ENCODE results near the gene BTC.
A peak's percentile ranks its signal among the peaks of the same experiment; 100 is the strongest.
"Not testable (repeated sequence)": the region's sequence is repeated elsewhere in the genome, so short reads cannot be mapped to it uniquely, and the experiment has no call there.

Gene BTC, protein sequence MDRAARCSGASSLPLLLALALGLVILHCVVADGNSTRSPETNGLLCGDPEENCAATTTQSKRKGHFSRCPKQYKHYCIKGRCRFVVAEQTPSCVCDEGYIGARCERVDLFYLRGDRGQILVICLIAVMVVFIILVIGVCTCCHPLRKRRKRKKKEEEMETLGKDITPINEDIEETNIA
- long read RNA-seq, donor 1, partial matches to known transcripts, result 0 of 12 reads
- long read RNA-seq, donor 1, other reads (novel, unspliced or antisense), result 11 of 12 reads
- long read RNA-seq, donor 2, partial matches to known transcripts, result 0 of 1 reads
- long read RNA-seq, donor 2, other reads (novel, unspliced or antisense), result 0 of 1 reads
- long read RNA-seq, donor 3, partial matches to known transcripts, result 0 of 1 reads
- long read RNA-seq, donor 3, other reads (novel, unspliced or antisense), result 0 of 1 reads
- long read RNA-seq, donor 4, partial matches to known transcripts, result 0 of 6 reads
- long read RNA-seq, donor 4, other reads (novel, unspliced or antisense), result 6 of 6 reads
- long read RNA-seq, donor 5, partial matches to known transcripts, result 0 of 1 reads
- long read RNA-seq, donor 5, other reads (novel, unspliced or antisense), result 0 of 1 reads
- long read RNA-seq, donor 6, result 0 reads
- long read RNA-seq, donor 7, partial matches to known transcripts, result 0 of 3 reads
- long read RNA-seq, donor 7, other reads (novel, unspliced or antisense), result 0 of 3 reads
- long read RNA-seq, donor 8, partial matches to known transcripts, result 0 of 3 reads
- long read RNA-seq, donor 8, other reads (novel, unspliced or antisense), result 0 of 3 reads

DNA sequence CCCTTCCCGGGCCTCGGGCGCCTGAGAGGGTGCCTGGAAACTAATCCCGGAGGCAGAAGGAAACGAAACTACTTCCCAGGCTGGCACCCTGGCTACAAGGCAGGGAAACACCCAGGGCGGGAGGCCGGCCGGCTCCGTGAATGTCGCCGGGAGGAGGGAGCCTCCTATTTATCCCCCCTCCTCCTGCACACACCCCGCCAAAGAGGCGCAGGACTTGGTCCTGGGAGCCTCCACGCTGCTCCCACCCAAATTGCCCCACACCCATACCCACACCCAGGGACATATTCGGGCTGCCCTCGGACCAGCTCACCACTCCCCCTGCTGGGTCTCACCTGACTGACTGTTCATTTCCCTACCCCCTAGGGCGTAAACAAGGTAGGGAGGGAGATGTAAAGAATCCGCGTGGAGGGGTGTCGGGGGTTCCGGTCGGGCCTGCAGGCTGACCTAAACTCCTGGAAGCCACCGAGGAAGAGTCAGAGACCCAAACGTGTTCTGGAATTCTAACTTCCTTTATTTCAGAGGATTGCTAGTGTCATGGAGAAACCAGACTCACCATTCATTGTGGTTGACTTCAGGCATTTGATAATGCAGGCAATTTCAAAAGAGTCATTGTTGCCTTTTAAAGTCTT lies at the start of gene BTC:
TSS of gene BTC (minus strand) at position 142 of the 629 bp plus-strand sequence. CDS start 198 bp downstream, outside the sequence.
- peak; percentile 91 for DNase-seq

DNA sequence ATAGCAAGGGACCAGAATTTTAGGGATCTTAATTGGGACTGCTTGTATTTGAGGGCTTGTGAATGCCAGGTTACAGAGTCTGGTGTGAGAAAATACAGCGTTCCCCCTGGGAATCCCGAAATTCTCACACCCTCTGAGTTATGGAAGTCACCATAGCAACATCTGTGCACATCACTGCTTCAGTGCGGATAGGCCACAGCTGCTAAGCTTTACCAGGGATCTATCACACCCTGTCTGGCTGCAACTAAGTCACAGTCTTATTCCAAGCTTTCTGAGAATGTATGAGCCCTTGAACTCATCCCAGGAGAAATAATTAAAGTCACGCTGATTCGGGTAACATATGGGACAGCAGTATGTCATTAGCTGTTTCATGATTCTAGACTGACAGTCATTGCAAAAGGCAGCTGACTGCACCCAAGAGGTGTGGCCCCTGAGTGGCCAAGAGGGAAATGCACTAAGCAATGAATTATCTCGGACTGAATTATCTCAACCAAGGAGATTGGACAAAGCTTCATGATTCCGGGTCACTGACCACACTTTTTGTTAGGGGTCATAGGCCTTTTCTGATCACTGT lies 46.7 kb upstream of the BTC start:
- no peak for DNase-seq

DNA sequence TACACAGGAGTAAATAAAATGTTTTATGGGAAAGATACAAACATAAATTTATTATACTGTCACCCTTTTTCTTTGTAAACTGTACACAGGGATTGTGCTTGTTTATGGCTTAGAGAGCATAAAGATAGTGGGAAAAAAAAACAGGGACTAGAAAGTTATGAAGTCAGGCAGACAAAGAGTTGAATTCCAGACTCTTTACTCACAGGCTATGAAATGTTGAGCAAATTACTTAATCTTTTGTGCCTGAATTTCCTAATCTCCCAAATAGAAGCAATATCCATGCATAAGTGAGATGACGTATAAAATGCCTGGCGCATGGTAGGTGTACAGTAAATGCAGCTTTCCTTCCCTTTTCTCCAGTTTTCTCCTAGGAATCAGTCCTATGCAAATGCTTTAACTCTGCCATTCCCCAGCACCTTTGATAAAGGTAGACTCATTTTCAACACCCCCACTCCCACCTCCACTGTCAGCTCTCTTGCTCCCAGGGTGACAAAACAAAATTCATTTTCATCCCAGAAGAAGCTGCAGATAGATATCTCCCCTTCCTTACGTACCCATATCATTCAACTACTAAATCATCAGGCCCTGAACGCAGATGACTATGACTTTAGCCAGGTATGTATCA lies 44.5 kb upstream of the BTC start:
- no peak for DNase-seq

DNA sequence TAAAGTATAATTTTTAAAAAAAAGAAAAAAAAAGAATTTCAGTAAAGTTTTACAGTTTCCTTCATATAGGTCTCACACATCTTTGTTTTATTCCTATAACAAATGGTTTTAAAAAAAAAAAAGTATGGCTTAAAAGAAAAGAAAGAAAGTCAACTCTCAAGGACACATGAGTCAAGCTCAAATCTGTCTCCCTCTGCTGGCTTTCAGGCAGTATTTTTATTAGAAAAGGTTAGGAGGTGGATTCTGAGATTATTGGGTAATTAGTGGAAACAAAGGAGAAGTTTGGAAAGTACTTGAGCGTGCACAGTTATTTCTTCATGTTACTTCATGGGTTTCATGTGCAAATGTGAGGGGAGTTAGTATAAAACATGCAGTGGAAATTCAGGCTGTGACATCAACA lies 36.6 kb upstream of the BTC start:
- DNase-seq, result no peak

DNA sequence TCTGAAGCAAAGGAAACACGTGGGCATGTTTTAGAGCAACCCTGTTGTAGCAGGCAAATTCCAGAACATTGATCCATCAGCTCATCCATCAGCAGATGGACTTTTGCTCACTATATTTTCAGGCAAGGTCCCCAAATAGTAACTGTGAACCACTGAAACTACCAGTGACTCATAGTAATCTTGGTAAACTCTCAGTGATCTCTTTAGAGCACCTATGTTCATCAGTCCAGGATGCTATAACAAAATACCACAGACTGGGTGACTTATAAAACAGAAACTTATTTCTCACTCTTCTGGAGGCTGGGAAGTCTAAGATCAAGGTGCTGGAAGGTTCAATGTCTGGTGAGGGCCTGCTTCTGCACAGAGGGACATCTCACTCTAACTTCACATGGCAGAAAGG lies 28.9 kb upstream of the BTC start:
- DNase-seq, result no peak

DNA sequence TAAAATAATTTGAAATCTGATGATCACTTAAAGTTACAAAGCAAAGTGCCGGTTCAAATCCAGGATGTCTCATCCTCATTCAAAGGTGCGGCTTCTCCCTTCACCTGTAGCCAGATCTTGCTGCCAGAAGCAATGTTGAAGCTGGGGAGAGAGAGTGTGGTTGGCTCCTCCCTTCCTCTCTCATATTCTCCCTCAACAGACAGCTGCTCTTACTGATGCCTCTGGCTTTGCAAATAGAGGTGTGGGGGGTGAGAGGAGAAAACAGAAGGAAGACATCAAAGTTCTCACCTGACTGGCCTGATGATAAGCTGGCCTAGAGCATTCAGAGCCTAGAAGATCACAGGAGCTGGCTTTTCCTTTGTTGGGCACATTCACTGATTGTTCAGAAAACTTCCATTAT lies 28.3 kb upstream of the BTC start:
- DNase-seq, result no peak

DNA sequence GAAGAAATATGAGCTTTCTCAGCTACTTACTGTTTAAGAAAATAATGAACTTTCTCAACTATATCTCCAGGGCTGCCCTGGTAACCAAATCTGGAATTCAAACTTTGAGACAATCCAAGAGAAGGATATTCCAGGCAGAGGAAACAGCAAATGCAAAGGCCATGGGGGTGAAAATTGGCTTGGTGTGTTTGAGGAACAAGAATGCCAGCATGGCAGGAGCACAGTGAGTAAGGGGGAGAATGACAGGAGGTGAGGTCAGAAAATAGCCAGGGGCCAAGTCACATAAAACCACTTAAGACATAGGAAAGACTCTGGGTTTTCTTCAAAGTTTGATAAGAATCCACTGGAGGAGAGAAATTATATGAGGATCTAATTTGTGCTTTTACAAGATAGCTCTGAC lies 27.2 kb upstream of the BTC start:
- DNase-seq, result no peak

DNA sequence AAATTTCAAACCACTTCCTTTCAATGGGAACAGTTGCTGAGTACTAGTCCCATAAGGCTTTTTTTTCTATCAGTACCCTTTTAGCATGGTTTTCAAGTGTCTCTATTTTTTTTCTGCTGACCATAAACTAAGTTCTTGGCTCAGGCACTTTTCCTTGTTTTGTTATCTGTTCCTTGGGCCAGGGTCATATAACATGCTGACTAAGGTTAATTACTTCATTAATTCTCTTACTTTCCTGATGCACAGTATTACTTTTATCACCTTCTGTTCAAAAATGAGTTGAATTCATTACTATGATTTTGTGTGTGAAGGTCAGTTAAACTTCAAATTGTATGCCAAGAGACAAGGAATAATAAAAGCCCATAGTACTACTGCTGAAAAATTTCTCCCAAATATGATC lies 19.7 kb upstream of the BTC start:
- DNase-seq, result no peak

DNA sequence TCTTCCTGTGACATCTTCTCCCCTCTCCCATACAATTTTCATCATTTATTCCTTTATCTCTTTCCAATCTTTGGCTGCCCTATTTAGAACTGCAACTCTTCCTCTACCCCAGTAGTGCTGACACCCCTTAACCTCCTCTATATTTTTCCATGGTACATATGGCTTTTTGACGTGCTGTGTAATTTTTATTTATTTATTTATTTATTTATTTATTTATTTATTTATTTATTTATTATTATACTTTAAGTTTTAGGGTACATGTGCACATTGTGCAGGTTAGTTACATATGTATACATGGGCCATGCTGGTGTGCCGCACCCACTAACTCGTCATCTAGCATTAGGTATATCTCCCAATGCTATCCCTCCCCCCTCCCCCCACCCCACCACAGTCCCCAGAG lies 17.7 kb upstream of the BTC start:
- not testable (repeated sequence) for DNase-seq

DNA sequence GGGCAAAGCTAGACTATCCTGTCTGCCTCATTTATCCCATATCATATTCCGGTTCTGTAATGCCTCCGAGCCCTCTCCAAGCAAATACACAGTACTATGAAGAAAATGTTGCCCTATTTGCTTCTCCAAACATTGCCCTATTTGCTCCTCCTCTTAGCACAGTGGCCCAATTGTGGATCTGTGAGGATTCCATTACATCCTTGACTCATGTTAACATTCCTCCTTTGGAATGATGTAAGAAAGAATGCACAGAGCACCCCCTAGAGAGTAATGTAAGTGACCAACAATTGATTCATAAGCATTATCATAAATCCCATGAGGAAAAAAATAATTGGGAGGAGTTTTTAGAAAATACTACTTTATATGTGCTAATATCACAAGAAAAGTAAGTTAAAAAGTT lies 11.3 kb upstream of the BTC start:
- DNase-seq, result no peak

DNA sequence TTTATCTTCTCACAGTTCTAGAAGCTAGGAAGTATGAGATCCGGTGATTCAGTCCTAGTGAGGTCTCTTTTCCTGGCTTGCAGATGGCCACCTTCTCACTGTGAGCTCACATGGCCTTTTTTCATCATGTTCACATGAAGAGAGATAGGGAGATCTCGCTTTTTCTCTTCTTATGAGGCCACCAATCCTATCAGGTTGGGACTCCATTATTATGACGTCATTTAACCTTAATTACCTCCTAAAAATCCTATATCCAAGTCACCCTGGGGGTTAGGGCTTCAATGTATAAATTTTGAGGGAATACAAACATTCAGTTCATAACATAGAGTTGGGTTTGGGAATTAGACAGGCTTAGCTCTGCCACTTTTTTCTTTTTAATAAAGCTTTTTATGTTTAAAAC lies 6.0 kb upstream of the BTC start:
- no peak for DNase-seq

DNA sequence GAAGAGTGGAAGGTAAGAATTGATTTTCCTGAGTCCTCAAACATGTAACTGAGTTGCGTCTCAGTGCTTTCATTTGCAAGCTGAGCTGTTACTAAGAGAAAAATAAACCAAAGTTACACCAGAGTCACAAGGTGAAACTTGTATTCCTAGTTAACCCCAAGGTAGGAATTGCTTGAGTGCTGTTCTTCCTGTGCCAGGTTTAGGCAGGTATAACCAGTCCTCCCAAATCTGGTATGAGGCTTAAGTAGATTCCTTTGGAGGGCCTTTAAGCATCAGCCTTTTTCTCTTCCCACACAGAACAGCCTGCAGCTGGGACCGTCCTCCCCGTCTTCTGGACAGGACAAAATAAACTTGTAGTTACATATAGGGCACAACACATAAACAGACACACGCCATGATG lies 2.3 kb upstream of the BTC start:
- no peak for DNase-seq

DNA sequence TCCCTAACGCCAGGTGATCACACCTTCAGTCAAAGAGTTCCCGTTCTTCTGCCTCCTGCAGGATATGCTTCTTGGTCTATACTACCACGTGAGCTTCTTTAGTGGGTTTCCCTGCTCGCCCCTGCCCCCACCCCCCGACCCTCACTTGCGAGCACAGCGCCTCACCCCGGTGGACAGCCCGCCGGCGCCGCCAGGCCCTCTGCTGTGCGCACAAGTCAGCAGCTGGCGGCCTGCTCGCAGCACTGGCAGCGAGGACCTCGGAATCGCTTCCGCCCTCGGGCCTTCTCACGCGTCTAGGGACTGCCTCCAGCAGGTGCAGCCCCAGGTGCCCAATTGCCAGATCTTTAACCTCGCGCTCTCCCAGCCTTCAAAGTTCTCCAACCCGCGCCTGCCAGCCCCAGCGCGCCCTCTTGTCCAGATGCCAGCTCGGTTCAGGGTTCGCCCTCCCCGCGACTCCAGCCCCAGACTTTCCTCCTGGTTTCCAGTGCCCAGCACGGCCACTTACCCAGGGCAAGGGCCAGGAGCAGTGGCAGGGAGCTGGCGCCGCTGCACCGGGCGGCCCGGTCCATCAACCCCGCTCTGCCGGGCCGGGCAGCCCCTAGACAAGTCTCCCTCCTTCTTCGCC lies 454 bp downstream of the BTC start:
- DNase-seq, result peak; percentile 94

DNA sequence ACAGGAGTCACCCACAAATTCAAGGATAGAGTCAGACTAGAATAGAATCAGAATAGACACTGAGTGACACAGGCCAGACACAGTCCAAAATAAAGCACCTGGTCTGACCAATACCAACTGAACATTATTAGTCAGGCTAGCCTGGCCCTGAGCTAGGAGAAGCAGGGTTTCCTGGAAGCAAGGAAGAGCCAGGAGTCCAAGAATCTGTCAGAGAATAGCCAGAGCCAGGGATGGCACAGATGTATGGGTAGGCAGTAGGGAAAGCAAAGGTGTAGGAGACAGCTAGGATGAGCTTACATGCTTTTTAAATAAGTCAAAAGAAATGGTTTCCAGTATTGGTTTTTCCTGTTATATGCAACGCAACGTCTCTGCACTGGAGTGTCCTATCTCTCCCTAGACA lies 3.7 kb downstream of the BTC start:
- DNase-seq, result no peak

DNA sequence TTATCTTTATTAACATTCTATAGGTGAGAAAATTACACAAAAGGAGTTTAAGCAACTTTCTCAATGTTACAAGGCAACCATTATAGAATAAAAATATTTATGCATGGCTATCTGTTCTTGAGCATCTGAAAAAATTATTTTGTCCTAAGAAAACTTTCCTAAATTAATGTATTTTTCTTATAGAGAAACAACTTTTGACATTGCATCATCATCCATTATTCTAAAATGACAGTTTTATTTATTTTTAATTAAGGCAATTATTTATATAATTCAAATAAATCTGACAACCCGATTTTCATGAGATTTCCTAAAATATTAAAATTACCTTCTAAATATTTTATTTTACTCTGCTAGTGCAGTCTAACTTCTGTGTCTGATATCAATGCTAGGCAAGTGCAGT lies 4.8 kb downstream of the BTC start:
- no peak for DNase-seq

DNA sequence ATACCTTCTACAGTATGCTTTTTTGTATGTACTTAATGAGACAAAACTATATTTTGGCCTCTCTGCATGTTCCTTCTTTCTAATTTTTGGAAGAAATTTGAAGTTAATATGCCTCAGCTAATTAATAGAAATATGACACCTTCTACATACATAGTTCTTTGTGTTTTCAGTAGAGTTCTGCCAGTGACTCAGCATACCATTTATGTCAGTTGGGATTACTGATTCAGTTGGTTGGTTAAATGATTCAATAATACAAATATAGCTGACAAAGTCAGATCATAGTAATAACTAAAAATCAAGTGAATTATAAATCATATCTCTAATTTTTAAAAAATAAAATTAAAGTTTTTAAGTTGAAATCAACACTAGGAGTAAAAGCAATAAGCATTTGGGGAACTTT lies 16.8 kb downstream of the BTC start:
- DNase-seq, result no peak

DNA sequence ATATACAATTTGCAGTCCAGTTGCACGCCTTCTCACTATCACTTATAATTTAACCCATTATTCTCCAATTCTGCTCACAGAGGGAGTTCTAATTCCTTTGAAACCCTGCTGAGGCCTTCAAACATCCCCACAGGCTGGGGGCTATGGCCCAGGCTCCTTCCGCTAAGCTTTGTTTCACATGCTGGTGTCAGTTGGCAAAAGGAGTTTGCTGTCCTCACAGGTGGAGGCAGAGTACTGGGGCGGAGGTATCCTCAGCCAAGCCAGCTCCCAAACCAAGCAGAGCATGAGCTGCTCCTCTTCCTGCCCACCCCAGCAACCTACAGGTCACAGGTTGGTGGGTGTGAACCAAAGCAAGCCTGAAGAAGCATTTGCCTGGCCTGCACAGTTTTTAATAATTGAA lies 21.5 kb downstream of the BTC start:
- DNase-seq, result no peak

DNA sequence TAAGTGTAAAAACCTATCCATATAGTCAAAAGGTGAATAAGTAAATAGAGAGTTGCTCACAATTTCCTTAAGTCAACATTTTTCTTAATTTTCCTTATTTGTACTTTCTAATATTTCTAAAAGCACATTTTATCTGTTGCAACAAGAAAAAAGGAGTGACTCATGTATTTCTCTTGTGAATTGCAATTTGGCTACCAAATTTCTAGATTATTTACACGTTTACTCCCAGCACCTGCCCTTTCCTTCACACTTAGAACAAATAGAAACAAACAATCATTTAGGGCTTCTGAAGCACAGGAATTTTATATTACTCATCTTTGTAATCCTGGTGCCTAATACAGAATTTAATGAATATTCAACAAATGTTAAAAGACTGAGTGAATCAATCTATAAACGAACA lies 22.2 kb downstream of the BTC start:
- DNase-seq, result no peak

DNA sequence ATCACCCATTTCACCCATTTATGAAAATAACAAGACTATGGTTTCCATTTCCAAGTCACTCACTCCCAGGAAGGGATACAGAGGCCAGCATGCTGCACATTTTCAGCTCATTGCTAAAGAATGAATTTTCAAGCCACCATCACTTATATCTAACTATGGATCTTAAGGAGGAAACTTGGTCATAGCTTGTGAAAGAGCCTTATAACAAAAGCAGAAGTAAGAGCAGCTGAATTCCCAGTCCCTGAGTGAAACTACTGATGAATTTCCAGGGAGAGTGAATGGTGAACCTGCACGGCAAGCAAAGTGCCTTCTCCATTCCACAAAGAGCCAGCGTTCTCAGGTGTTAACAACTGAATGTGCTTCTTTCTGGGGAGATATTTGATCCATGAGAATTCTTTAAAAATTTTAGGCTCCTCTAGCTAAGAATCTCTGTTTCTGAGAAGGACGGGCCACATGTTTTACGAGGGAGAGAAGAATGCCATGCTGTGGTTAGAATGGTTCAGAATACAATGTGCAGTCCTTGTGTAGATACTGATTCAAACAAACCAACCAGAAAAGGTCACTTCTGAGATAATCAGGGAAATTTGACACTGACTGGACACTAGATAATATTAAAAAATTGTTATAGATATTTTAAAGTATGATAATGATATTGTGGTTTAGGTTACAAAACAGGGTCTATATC lies 24.0 kb downstream of the BTC start:
- no peak for DNase-seq

DNA sequence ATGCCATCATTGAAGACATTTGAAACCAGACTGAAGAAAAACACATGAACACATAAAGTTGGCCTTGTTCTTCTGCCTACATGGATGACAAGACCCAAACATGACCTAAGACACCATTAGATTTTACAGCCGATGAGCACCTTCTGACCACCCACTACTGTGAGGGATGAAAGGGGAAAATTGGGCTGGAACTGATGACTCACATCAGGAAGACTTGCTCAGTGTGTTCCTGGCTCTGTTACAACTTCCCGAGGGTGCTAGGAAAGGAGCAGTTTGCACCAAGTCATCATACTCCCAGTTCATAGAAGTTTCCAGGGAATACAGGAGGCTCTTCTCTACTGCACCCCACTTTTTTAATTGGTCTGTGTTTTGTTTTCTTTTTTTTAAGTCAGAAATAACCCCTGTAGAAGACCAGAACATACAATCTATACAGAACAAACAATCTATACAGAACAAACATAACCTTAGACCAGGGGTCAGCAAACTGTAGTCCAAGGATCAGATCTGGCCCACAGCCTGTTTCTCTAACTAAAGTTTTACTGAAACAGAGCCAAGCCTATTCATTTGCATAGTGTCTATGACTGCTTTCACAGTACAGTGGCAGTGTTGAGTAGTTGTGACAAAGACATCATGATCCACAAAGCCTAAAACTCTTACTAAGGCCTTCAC lies 25.3 kb downstream of the BTC start:
- DNase-seq, result no peak

DNA sequence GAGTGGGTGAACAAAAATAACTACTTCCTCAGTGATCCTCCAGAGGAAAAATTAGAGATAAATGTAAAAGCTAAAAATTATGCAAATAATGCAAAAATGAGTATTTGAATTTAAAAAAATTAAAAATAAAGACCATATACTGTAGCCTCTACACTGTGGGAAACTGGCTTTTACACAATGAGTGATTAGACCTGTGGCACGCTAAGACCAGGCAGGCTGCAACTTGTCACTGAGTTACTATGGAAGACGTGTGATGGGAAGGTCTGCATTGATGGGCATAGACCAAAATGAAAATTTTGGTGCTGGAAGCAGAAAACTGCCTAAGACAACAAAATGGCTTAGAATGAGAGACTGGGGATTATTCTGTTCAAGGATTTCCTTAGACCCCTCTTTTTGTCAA lies 30.2 kb downstream of the BTC start:
- DNase-seq, result no peak

All from right kidney (tissue), 9 donors.